GM19372 (cell line): ENCODE measurements around the gene DNAH8.

ENCODE experiments used
- ATAC-seq: cut with Tn5 transposase; IDR thresholded peaks from one replicate; pipeline ENCODE4 v1.9.1; 2021; ENCODE audit warnings: mild to moderate bottlenecking, low read depth, moderate library complexity; ENCODE audit not compliant: unreplicated experiment

Gene DNAH8

DNA sequence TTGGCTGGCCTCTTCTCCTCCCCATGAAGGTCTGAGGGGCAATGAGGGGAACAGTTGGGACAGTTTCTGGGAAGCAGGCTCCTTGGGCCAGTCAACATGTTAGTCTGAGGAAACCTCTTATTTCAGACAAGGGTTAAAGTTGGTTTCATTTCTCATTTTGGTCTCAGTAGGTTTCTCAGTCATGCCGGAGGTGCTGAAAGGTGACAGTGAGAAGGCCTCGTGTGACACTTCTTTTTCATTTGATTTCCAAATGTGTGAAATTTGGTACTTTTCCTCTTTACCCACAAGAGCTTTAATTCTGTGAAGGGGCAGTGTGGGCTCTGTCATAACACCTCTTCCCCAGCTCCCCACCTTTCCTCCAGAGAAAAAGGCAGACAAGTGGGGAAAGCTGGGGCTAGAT, 326.0 kb downstream of the DNAH8 start:
- no peak for ATAC-seq

DNA sequence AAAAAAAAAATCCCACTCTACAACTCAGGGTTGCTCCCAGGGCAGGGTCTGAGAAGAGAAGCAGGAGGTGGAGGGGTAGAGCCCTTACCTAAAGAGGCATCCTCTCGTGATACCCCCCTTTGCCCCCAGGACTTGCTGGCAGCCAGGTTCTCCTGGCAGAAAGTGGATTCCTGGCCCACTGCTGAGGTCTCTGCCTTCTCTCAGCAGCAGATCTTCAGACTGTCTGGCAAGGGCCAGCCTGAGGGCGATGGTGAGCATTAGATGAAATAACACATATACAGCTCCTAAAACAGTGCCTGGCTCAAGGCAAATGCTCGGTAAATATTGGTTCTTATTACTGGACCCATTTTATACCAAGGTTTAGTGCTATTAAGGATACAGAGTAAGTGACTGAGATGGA, 328.7 kb downstream of the DNAH8 start:
- ATAC-seq, result no peak

DNA sequence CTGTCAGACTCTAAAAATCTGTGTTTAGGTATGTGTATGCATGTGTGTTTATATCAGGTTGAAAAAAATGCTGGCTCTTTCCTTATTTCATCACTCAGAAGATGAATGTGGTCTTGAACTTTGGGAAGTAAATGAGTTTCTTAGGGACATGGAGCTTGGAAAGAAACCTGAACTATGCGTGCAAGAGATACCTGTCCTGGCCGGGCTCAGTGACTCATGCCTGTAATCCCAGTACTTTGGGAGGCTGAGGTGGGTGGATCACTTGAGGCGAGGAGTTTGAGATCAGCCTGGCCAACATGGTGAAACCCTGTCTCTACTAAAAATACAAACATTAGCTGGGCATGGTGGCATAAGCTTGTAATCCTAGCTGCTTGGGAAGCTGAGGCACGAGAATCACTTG, 329.1 kb downstream of the DNAH8 start:
- ATAC-seq, result no peak

DNA sequence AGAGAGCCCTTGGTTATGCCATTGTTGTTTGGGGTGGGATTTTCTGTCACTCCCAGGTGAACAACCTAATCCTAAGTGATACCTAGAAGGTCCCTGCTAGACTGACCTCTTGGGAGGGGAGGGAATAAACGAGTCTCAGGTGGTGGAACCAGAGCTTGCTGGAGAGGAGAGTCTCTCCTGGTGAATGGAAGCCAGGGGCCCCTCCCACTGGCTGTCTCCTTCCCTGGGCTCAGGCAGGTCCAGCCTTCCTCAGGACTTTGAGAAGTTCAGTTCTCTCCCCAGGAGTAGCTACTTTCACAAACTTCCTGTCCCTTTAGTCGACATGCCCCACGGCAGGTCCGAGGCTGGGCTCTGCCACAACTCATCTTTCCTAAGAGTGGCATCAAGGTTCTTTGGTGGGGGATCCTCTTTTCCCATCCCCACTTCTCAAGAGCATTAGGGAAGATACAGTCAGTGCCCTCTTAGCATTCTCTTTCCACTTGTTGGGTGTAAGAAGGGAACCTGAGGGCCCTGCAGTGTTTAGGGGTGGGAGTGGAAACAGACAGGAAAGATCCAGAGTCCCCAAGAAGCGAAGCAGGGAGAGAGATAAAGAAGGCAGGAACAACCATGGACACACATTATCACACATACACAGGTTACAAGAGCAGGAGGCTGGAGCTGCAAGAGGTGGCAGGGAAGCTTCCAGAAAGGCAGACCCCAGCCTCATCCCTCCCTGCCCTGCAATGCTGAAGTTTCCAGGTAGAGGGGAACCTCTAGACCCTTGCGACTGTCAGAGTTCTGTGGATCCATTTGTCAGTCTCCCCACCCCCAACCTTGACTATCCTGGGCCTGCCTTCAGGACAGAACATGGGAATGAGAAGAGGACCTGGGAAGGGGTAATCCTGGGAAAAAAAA, 332.6 kb downstream of the DNAH8 start:
- no peak for ATAC-seq

DNA sequence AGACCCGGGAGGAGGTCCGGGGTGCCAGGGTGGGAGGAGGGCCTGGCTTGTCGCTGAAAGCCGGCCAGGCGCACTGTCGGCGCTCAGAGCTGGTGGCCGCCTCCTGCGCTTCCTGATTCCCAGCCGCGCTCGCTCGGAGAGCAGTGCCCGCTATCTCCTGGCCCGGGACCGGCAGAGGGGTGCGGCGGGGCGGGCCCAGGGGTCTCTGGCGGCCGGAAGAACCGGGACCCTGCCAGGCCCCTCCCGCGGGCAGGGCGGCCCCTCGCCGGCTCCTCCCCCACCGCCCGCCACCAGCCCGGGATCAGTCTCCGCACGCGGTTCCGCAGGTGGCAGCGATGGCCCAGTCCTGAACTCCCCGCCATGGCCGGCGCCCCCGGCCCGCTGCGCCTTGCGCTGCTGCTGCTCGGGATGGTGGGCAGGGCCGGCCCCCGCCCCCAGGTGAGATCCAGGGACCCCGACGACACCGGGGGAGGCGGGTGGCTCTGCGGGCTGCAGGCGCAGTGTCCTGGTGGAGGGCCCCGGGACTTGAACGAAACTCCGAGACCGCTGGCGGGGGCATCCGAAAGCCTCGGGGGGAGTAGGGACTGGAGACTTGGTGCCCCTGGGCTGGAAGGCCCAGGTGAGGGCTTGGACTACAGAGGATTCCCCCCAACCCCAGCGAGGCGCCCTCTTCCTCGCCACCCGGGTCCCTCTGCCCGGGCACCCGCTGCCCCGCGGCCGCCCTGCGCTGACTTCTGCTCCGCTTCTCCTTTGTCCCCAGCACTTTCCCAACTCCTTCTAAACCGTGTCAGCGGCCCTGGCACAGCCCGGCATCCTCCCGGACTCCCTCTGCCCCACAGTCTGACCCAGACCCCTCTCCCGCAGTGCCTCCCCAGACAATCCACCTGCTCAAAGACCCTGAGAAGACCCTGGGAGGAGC, 333.6 kb downstream of the DNAH8 start, which contains the start of gene GLP1R:
Gene GLP1R, plus strand, starts transcription at position 301 of the 919 bp plus-strand sequence. Its CDS starts 60 bp downstream, at position 361.
- no peak for ATAC-seq

DNA sequence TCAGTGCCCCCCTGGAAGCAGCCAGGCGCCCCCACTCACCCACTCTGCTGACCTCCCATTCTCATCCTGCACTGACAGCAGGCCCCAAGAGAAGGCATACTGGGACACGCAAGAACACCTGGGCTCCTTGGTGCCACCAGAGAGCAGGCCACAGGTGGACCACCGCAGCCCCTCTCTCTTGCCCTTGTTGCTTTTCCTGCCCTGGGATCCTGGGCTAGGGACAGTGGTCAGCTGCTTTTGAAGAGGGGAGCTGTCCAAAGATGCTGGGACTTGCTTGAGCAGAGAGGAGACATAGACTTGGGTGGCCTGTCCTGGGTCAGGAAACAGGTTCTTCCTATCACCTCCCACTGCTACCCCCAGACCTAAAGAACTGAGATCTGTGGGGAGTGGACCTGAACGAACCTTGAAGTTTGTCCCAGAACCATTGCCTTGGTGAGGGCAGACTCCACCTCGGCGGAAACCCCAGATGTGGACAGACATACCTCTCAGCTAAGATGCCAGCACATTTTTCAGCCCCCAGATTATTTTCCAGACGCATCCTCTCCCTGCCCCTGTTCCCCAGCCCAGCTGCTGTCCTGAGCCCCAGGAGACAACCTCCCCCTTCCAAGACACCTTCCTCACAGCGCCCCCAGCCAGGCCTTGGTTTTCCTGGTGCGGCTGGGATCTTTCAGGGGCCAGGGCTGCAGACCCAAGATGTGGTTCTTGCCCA, 334.6 kb downstream of the DNAH8 start:
- ATAC-seq, result no peak

DNA sequence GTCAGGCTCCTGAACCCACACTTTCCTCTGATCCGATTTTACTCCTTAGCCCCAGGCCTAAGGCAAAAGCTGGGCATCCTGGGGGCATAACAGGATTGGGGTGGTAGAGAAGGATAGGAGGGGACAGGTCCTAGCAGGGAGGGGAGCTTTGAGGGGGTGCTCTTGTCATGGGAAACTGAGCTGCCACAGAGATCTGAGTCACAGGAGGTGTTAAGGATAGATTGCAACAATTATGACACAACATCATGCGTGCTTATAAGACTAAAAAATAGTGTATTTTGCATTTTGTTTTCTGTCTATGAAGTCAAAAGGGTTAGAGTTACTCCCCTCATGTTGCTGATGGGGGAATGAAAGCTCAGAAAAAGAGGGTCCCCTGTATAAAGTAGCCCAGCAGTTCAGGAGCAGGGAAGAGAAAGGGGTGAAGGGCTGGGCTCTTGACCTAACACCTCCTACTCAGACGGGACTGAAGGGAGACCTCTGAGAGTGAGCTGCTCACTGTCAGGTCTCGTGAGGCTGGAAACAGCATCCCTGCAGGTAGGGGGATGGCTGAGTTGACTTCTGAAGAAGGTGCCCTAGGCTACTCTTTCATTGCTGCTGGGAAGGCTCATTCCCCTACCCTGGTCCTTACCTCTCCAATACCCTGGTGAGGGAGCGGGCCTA, 335.5 kb downstream of the DNAH8 start:
- ATAC-seq, result no peak

DNA sequence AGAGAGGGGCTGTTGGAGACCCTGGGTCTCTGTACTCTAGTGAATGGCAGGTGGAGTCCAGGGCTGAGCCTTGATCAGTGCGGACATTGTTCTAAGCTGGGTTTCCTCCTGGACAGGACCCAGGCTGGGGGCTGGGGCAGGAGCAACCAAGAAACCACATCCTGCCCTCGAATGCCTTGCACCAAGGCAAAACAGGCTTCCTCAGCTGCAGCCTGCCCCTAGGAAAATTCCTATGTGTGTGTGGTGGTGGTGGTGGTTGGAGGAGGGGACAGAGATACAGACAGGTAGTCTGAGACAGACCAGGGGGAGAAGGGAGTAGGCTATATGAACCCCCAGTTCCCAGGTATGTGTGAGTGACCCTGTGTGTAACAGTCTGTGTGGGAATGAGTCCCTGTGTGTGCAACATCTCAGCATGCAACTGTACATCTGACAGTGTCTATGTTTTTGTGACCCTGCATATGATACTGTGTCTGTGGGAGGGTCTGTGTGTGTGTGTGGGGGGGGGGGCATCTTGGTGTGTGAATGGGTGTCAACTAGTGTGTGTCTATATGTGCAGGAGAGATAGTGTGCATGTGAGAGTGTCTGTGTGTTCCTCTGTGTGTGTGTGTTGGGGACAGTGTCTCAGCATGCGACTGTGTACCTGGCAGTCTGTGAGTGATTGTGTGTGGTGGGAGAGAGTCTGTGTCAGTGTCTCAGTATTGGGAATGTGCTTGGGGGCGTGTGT, 336.4 kb downstream of the DNAH8 start:
- ATAC-seq, result no peak

DNA sequence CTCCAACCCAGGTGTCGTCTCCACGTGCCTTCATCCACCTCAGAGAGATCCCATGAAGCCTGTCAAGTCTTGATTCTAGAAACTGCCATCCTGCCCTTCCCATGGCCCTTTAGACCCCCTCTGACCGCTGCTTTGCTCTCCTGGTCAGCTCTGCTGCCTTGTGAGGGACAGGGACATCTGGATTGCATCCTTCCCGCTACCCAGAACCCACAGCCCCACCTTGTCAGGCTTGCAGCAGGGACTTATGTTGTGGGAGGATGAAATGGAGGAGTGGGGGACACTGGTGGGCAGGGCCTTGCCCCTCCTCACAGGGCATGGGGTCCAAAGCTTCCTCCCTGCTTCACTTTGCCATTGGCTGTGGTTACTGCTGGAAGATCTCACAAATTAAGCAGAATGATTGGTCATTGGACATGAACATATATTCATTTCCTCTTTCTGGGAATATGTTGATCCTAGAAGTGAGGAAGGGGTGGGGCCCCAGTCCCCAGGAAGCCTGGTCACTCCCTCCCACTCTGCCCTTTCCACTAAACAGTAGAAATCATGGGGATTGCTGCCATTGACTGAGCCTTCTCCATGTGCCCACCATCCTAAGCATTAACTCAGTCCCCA, 338.0 kb downstream of the DNAH8 start:
- no peak for ATAC-seq

DNA sequence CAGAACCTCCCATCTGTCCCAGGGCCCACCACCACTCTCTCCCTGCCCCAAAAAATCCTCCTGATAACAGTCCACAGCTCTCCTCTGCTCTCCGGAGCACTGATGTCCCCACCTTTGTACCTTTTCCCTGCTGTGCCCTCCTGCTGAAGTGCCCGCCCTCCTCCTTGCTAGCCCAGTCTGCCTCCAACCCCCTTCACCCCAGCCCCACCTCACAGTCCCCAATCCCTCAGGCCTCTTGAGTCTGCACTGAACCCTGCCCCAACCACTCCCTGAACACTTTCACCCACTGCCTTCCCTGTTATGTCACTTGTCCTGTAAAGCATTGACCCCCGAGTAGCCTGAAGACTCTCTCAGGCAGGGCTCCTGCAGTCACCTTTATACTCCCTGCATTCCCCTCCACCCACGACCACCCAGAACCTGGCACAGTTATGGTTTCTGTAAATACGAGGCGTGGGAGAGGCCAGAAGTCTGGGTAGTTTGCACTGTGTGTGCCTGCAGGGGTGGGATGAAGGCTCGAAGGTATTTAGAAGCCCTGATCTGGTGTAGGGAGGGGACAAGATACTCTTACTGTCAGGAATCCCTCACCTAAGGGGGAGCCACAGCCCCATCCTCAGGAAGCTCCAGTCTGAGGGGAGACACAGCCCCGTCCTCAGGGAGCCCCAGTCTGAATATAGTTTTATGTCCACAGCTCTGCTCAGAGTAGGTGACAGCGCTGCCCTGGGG, 338.9 kb downstream of the DNAH8 start:
- ATAC-seq, result no peak

DNA sequence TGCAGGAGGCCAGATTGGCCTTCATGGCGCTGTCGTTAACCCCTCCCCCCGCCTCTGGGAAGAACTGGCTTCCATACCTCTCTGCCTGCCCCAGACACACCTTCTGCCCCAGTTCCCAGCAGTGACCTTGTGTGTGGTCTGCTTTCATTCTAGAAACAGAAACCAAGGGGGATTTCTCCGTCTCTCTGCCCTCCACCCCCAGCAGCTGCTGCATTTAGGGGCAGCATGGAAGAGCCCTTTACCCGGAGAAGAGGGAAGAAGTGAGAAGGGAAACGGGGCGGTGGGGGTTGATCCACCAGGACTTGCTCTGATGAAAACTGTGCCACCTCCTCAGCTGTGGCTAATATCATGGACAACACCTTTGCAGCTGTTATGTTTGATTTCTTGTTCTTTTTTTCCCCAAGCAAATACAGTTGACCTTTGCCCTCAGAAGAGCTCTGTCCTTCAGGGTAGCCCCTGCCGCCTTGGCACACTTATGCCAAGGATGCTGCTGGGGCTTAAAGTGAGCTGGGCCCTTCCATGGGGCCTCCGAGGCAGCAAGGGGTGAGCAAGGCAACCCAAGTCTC, 339.5 kb downstream of the DNAH8 start:
- no peak for ATAC-seq

DNA sequence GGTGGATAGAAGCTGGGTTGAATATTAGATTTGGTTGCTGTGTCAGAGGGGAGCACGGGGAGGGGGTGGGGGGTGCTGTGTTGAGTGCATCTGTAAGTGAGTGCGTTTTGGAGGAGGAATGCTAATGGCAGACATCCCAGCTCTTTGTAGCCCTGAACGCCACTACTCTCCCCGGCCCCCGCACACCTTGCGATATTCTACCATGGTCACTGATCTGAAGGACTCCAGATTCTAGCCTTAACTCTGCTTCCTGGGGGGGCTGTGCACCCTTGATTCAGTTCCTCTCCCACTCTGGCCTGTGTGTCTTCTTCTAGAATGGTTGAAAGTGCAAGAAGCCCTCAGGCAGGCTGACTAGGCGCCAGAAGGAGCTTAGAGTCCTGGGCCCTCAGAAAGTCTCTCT, 340.6 kb downstream of the DNAH8 start:
- ATAC-seq, result no peak

DNA sequence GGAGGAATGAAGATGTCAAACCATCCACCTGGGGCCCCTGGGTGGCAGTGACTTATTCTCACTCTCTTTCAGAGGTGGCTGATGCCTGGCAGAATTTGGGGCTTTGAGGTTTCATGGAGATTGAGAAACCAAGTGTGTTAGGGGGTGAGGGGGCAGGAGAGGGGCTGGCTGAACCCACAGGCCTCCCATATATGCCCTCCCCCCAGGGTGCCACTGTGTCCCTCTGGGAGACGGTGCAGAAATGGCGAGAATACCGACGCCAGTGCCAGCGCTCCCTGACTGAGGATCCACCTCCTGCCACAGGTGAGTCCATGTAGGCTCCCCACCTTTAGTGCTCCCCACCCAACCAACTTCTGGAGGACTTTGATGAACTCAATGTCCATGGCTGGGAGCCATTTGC, 341.1 kb downstream of the DNAH8 start:
- no peak for ATAC-seq

DNA sequence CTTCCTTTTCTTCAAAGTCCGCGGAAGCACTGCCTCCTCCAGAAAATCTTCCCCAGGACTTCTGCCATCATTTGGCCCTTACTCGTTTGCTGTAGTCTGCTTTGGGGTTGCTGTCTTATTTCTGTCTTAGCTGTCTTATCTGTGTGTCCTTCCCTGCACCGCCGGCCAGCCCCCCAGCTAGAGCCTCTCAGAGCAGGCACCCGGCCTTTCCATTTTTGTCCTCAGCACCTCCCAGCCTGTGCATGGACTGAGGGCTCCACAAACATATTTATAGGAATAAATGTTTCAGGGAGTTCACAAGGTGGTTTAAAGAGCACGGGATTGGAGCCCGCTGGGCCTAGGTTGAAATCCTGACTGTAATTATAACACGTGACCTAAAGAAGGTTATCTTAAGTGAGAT, 341.6 kb downstream of the DNAH8 start:
- no peak for ATAC-seq

DNA sequence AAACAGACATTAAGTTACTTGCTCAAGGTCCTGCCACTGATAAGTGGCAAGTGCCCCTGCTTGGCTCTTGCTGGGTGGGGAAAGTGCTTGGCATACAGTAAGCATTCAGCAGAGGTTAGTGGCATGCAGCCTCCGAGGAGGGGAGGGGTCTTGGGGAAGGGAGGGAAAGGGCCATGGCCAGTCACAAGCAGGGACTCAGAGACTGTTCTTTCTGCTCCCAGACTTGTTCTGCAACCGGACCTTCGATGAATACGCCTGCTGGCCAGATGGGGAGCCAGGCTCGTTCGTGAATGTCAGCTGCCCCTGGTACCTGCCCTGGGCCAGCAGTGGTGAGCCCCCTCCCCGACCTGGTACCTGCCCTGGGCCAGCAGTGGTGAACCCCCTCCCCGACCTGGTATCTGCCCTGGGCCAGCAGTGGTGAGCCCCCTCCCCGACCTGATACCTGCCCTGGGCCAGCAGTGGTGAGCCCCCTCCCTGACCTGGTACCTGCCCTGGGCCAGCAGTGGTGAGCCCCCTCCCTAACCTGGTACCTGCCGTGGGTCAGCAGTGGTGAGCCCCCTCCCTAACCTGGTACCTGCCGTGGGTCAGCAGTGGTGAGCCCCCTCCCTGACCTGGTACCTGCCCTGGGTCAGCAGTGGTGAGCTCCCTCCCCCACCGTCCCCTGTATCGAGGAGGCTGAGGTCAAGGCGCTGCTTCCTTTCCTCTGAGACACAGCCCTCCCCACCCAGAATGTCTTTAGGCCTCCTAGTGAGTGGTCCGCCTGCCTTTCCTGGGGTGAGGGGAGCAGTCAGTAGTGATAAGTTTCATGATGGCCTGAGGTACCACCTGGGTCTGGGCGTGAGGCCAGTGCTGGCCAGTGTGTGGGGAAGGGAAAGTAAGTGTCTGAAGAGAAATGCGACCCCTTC, 342.4 kb downstream of the DNAH8 start:
- ATAC-seq, result no peak

DNA sequence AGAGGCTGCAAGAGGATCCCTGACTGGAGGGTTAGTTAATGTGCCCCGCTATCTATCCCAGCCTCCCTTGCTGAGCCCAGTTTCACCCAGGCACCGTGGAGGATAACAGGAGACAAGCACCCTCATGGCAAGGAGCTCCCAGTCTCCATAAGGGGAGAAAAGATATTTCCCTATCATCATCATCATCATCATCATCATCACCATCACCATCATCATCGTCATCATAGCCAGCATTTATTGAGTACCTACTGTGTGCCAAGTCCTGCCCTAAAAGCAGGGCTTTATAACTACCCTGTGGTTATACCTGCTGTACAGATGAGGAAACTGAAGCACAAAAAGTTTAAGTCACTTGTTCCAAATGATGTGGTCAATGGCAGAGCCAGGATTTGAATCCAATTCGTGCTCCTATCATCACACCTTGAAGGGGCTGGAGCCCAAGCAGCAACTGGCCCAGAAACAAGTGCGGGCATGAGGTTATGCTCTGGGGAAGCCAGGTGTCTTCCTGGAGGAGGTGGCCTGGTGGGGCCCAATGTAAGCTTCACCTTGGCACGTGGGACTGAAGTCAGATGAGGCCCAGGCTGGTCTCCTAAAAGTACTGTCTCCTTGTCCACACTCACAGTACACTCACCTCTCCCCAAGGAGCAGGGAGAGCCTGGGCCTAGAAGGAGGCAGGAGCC, 343.5 kb downstream of the DNAH8 start:
- ATAC-seq, result no peak
